ENCODE data around the gene PARD3. TPM values are rescaled to one million over a fixed set of nuclear protein-coding genes. Genes with fewer than 3 reads are reported as not detected.

The PARD3 gene
- polyA plus RNA-seq, 1 donor from 2014 or later: 12.4 TPM

DNA sequence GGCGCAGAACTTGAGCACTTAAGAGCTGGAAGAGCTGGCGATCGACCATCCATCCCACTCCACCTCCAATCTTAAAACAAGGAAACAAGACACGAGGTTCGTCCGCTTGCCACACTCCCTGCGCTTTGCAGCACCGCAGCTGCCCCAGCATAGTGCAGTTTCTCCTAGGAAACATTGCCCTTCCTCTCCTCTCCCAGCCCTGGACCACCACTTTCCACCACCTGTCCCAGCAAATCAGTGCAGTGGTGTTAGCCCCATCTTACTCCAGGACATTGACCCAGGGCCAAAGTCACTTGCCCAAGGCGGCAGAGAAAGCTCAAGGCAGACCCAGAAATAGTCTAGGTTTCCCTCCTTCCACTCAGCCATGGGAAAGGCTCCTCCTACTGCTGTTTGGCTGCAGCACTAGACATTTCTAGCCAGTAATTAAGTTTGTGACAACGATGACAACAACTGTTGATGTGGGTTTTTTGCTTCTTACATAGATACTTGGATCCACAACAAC, 1.5 kb upstream of the PARD3 start:
- Histone ChIP-seq H3K9me3 (ENCODE audit: low read length) (no peaks in the 10 kb centered on the region), H2AFZ (ENCODE audit: low read depth, low read length) (no peak overlapping the region), H4K20me1 (ENCODE audit: insufficient read depth) (no peaks in the 10 kb centered on the region), H3K4me2 (ENCODE audit: low read length) (peak overlapping the region; percentile 49), H3K27me3 (ENCODE audit: insufficient read depth, low read depth, low read length) (peaks cover 6% of the 10 kb centered on the region), H3K4me3 (ENCODE audit: low read length) (peak overlapping the region; percentile 81), H3K9ac (ENCODE audit: low read length) (peak overlapping the region; percentile 58), H3K27ac (ENCODE audit: low read length) (no peak overlapping the region), H3K36me3 (ENCODE audit: insufficient read depth, low read length) (no peaks in the 10 kb centered on the region), H3K9me2 (ENCODE audit: insufficient read depth, low read length) (no peaks in the 10 kb centered on the region), H3F3A (ENCODE audit: insufficient read depth, low read length, poor library complexity, severe bottlenecking) (no peaks in the 10 kb centered on the region), H3K79me2 (replicated peaks; ENCODE audit: insufficient read depth, low read length) (peaks cover 24% of the 10 kb centered on the region)
- TF ChIP-seq RAD21 (conservative IDR thresholded peaks at IDR 0.05) (no peak), POLR2AphosphoS5 (IDR thresholded peaks at IDR 0.05) (no peak), EP300 (conservative IDR thresholded peaks at IDR 0.05; ENCODE audit: poor library complexity, severe bottlenecking) (no peak), REST (IDR thresholded peaks at IDR 0.05; ENCODE audit: borderline replicate concordance) (no peak), EZH2 (IDR thresholded peaks at IDR 0.05; ENCODE audit: borderline replicate concordance, insufficient read depth, low read length, poor library complexity, severe bottlenecking) (no peak), TAF1 (IDR thresholded peaks at IDR 0.05; ENCODE audit: low read depth) (no peak), MXI1 (conservative IDR thresholded peaks at IDR 0.05; ENCODE audit: poor library complexity, severe bottlenecking) (no peak), SMC3 (conservative IDR thresholded peaks at IDR 0.05; ENCODE audit: poor library complexity) (no peak)
- TF ChIP-seq, protein P1, sequence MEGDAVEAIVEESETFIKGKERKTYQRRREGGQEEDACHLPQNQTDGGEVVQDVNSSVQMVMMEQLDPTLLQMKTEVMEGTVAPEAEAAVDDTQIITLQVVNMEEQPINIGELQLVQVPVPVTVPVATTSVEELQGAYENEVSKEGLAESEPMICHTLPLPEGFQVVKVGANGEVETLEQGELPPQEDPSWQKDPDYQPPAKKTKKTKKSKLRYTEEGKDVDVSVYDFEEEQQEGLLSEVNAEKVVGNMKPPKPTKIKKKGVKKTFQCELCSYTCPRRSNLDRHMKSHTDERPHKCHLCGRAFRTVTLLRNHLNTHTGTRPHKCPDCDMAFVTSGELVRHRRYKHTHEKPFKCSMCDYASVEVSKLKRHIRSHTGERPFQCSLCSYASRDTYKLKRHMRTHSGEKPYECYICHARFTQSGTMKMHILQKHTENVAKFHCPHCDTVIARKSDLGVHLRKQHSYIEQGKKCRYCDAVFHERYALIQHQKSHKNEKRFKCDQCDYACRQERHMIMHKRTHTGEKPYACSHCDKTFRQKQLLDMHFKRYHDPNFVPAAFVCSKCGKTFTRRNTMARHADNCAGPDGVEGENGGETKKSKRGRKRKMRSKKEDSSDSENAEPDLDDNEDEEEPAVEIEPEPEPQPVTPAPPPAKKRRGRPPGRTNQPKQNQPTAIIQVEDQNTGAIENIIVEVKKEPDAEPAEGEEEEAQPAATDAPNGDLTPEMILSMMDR (IDR thresholded peaks at IDR 0.05; ENCODE audit: poor library complexity, severe bottlenecking): no peak

DNA sequence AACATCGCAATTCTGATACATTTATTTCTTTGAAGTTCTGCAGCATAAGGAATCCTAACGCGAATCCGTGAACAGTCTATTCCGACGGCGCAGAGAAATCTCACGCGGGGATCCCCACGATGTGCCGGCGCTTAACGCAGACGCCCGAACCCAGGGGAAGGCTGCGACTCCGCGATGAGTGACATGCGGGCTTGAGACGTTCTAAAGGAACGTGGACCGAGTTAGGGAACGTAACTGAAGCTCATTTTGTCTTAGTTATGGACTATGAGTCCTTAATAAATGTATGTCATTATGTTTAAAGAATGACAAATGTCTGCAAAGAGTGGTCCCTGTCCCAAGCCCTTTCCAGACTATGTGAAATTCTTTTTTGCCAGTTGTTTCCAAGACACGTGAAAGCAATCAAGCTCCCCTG, 995 bp upstream of the PARD3 start:
- peak overlapping the region; percentile 81 for H3K4me3 ChIP-seq (ENCODE audit: low read length)

More for the DNA sequence above, 995 bp upstream of the PARD3 start:
- Histone ChIP-seq H2AFZ (ENCODE audit: low read depth, low read length) (peak overlapping the region; percentile 65), H3F3A (ENCODE audit: insufficient read depth, low read length, poor library complexity, severe bottlenecking) (no peaks in the 10 kb centered on the region), H3K9ac (ENCODE audit: low read length) (peak overlapping the region; percentile 58), H3K9me2 (ENCODE audit: insufficient read depth, low read length) (no peaks in the 10 kb centered on the region), H3K27me3 (ENCODE audit: insufficient read depth, low read depth, low read length) (peaks cover 6% of the 10 kb centered on the region), H3K4me2 (ENCODE audit: low read length) (peak overlapping the region; percentile 49), H3K9me3 (ENCODE audit: low read length) (no peaks in the 10 kb centered on the region), H4K20me1 (ENCODE audit: insufficient read depth) (no peaks in the 10 kb centered on the region), H3K79me2 (replicated peaks; ENCODE audit: insufficient read depth, low read length) (peaks cover 29% of the 10 kb centered on the region), H3K27ac (ENCODE audit: low read length) (peak overlapping the region; percentile 31), H3K36me3 (ENCODE audit: insufficient read depth, low read length) (no peaks in the 10 kb centered on the region)
- TF ChIP-seq RAD21 (conservative IDR thresholded peaks at IDR 0.05) (no peak), REST (IDR thresholded peaks at IDR 0.05; ENCODE audit: borderline replicate concordance) (peak; percentile 10), SMC3 (conservative IDR thresholded peaks at IDR 0.05; ENCODE audit: poor library complexity) (no peak), TAF1 (IDR thresholded peaks at IDR 0.05; ENCODE audit: low read depth) (peak; percentile 54), POLR2AphosphoS5 (IDR thresholded peaks at IDR 0.05) (no peak)
- TF ChIP-seq, protein P1 (IDR thresholded peaks at IDR 0.05; ENCODE audit: poor library complexity, severe bottlenecking): no peak
